Measurements from ENCODE around the gene ARL14. TPM values are rescaled to one million over a fixed set of nuclear protein-coding genes. Genes with fewer than 3 reads are reported as not detected.

Gene ARL14
- total RNA-seq, 1 donor from 2014 or later: 0.16 TPM

DNA sequence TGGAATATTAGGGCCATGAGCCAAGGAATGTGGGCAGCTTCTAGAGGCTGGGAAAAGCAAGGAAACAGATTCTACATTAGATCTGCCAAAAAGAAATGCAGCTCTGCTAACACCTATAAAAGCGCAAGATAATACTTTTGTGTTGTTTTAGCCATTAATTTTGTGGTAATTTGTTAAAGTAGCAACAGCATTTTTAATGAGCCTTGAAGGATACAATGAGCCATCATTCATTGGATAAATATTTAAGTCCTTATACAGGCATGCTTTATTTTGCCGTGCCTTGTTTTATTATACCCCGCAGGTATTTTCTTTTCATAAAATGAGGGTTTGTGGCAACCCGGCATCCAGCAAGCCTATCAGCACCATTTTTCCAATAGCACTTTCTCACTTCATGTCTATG, 15.0 kb downstream of the ARL14 start:
- Histone ChIP-seq H4K20me1 (ENCODE audit: insufficient read depth, low read length) (no peaks in the 10 kb centered on the region), H3K36me3 (ENCODE audit: insufficient read depth, low read length) (no peaks in the 10 kb centered on the region), H3K9me3 (ENCODE audit: insufficient read depth, low read depth, low read length) (no peaks in the 10 kb centered on the region), H3K27me3 (ENCODE audit: insufficient read depth, low read length) (no peaks in the 10 kb centered on the region), H3K27ac (ENCODE audit: low read depth, low read length) (no peak overlapping the region), H3K4me2 (ENCODE audit: low read length) (no peak overlapping the region), H3K79me2 (ENCODE audit: insufficient read depth, low read length) (no peaks in the 10 kb centered on the region), H3K4me3 (ENCODE audit: insufficient read depth, low read depth, low read length) (no peak overlapping the region), H3K4me1 (ENCODE audit: insufficient read depth, low read length) (peaks cover 3% of the 10 kb centered on the region), H2AFZ (ENCODE audit: low read depth, low read length) (no peak overlapping the region), H3K9ac (ENCODE audit: low read length) (no peak overlapping the region)
- H3K27ac Mint-ChIP-seq (ENCODE audit: unreplicated experiment): no peak overlapping the region
- peaks cover 3% of the 10 kb centered on the region for H3K27me3 Mint-ChIP-seq (ENCODE audit: low read depth, unreplicated experiment)
- H3K4me3 Mint-ChIP-seq (ENCODE audit: unreplicated experiment): no peak overlapping the region
- FAIRE-seq (no peak), DNase-seq (ENCODE audit: low read depth) (no peak)
- TF ChIP-seq CTCF (IDR thresholded peaks at IDR 0.05; ENCODE audit: insufficient read depth, low read depth, low read length) (no peak), EZH2 (IDR thresholded peaks at IDR 0.05; ENCODE audit: insufficient read depth, low read length) (no peak)
- H3K4me1 Mint-ChIP-seq (ENCODE audit: low read depth, unreplicated experiment): no peaks in the 10 kb centered on the region
- H3K36me3 Mint-ChIP-seq (ENCODE audit: low read depth, unreplicated experiment): no peaks in the 10 kb centered on the region
- peaks cover 3% of the 10 kb centered on the region for H3K9me3 Mint-ChIP-seq (ENCODE audit: unreplicated experiment)

DNA sequence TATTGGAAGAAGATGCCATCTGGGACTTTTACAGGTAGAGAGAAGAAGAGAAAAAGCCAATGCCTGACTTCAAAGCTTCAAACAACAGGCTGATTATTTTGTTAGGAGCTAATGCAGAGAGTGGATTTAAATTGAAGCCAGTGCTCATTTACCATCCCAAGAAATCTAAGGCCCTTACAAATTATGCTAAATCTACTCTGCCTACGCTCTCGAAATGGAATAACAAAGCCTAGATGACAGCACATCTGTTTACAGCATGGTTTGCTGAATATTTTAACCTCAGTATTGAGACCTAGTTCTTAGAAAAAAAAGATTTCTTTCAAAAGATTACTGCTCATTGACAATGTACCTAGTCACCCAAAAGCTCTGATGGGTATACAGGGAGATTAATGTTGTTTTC, 16.2 kb downstream of the ARL14 start:
- FAIRE-seq (no peak), DNase-seq (ENCODE audit: low read depth) (no peak)
- Histone ChIP-seq H4K20me1 (ENCODE audit: insufficient read depth, low read length) (no peaks in the 10 kb centered on the region), H3K9ac (ENCODE audit: low read length) (no peak overlapping the region), H3K4me3 (ENCODE audit: insufficient read depth, low read depth, low read length) (no peak overlapping the region), H3K36me3 (ENCODE audit: insufficient read depth, low read length) (no peaks in the 10 kb centered on the region), H3K79me2 (ENCODE audit: insufficient read depth, low read length) (no peaks in the 10 kb centered on the region), H2AFZ (ENCODE audit: low read depth, low read length) (no peak overlapping the region), H3K27me3 (ENCODE audit: insufficient read depth, low read length) (no peaks in the 10 kb centered on the region), H3K4me1 (ENCODE audit: insufficient read depth, low read length) (peaks cover 10% of the 10 kb centered on the region), H3K4me2 (ENCODE audit: low read length) (no peak overlapping the region), H3K9me3 (ENCODE audit: insufficient read depth, low read depth, low read length) (no peaks in the 10 kb centered on the region), H3K27ac (ENCODE audit: low read depth, low read length) (no peak overlapping the region)
- TF ChIP-seq EZH2 (IDR thresholded peaks at IDR 0.05; ENCODE audit: insufficient read depth, low read length) (no peak), CTCF (IDR thresholded peaks at IDR 0.05; ENCODE audit: insufficient read depth, low read depth, low read length) (no peak)
- Mint-ChIP-seq H3K27ac (ENCODE audit: unreplicated experiment) (no peak overlapping the region), H3K4me1 (ENCODE audit: low read depth, unreplicated experiment) (peaks cover 6% of the 10 kb centered on the region), H3K9me3 (ENCODE audit: unreplicated experiment) (peaks cover 3% of the 10 kb centered on the region), H3K27me3 (ENCODE audit: low read depth, unreplicated experiment) (peaks cover 3% of the 10 kb centered on the region), H3K4me3 (ENCODE audit: unreplicated experiment) (no peak overlapping the region), H3K36me3 (ENCODE audit: low read depth, unreplicated experiment) (no peaks in the 10 kb centered on the region)

GRCh38 chr3:160694345-160694744, 17.4 kb downstream of the ARL14 start:
- no peak overlapping the region for H3K27ac Mint-ChIP-seq (ENCODE audit: unreplicated experiment)

More at GRCh38 chr3:160694345-160694744, 17.4 kb downstream of the ARL14 start:
- no peaks in the 10 kb centered on the region for H3K36me3 Mint-ChIP-seq (ENCODE audit: low read depth, unreplicated experiment)
- no peak overlapping the region for H3K4me2 ChIP-seq (ENCODE audit: low read length)
- DNase-seq (ENCODE audit: low read depth) (no peak), FAIRE-seq (no peak)
- no peaks in the 10 kb centered on the region for H3K36me3 ChIP-seq (ENCODE audit: insufficient read depth, low read length)
- H3K79me2 ChIP-seq (ENCODE audit: insufficient read depth, low read length): no peaks in the 10 kb centered on the region
- peaks cover 3% of the 10 kb centered on the region for H3K27me3 Mint-ChIP-seq (ENCODE audit: low read depth, unreplicated experiment)
- no peak overlapping the region for H3K9ac ChIP-seq (ENCODE audit: low read length)
- TF ChIP-seq CTCF (IDR thresholded peaks at IDR 0.05; ENCODE audit: insufficient read depth, low read depth, low read length) (no peak), EZH2 (IDR thresholded peaks at IDR 0.05; ENCODE audit: insufficient read depth, low read length) (no peak)
- no peak overlapping the region for H2AFZ ChIP-seq (ENCODE audit: low read depth, low read length)
- H3K4me3 ChIP-seq (ENCODE audit: insufficient read depth, low read depth, low read length): no peak overlapping the region
- H3K4me3 Mint-ChIP-seq (ENCODE audit: unreplicated experiment): no peak overlapping the region
- peaks cover 9% of the 10 kb centered on the region for H3K4me1 Mint-ChIP-seq (ENCODE audit: low read depth, unreplicated experiment)
- no peak overlapping the region for H3K27ac ChIP-seq (ENCODE audit: low read depth, low read length)
- peaks cover 20% of the 10 kb centered on the region for H3K4me1 ChIP-seq (ENCODE audit: insufficient read depth, low read length)
- H3K9me3 ChIP-seq (ENCODE audit: insufficient read depth, low read depth, low read length): no peaks in the 10 kb centered on the region
- no peaks in the 10 kb centered on the region for H4K20me1 ChIP-seq (ENCODE audit: insufficient read depth, low read length)
- peaks cover 3% of the 10 kb centered on the region for H3K9me3 Mint-ChIP-seq (ENCODE audit: unreplicated experiment)
- no peaks in the 10 kb centered on the region for H3K27me3 ChIP-seq (ENCODE audit: insufficient read depth, low read length)

Measured in astrocyte (in vitro differentiated cells and primary cell).